ENCODE measurements around the gene MAPRE3. TPM values are rescaled to one million over a fixed set of nuclear protein-coding genes. Genes with fewer than 3 reads are reported as not detected.

Gene MAPRE3
- total RNA-seq, 6 experiments from 2014 or later: 17.0 to 20.4 (median 17.7) TPM

DNA sequence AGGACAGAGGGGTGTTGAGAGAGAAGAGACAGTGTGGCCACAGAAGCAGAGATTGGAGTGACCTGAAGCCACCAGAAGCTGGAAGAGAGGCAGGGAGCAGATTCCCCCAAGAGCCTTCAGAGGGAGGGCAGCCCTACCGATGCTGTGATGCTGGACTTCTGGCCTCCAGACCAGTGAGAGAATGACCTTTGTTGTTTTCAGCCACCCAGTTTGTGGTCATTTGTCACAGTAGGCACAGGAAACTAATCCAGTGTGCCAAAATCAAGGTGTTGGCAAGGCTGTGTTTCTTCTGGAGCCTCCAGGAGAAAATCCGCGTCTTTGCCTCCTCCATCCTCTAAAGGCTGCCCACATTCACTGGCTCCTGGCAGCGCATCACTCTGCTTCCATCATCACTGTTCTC, 15.4 kb downstream of the MAPRE3 start:
- 0 out of 2 replicates have a peak, but pooled peaks cover 4% of the 10 kb centered on the region for H3K36me3 Mint-ChIP-seq (ENCODE audit: low read depth)
- H3K27ac Mint-ChIP-seq: no peak overlapping the region
- TF ChIP-seq, protein P1, sequence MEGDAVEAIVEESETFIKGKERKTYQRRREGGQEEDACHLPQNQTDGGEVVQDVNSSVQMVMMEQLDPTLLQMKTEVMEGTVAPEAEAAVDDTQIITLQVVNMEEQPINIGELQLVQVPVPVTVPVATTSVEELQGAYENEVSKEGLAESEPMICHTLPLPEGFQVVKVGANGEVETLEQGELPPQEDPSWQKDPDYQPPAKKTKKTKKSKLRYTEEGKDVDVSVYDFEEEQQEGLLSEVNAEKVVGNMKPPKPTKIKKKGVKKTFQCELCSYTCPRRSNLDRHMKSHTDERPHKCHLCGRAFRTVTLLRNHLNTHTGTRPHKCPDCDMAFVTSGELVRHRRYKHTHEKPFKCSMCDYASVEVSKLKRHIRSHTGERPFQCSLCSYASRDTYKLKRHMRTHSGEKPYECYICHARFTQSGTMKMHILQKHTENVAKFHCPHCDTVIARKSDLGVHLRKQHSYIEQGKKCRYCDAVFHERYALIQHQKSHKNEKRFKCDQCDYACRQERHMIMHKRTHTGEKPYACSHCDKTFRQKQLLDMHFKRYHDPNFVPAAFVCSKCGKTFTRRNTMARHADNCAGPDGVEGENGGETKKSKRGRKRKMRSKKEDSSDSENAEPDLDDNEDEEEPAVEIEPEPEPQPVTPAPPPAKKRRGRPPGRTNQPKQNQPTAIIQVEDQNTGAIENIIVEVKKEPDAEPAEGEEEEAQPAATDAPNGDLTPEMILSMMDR (IDR thresholded peaks at IDR 0.05): no peak
- no peak overlapping the region for H3K4me3 Mint-ChIP-seq
- no peak for DNase-seq
- peaks cover 34% of the 10 kb centered on the region for H3K4me1 Mint-ChIP-seq (ENCODE audit: low read depth)
- no peaks in the 10 kb centered on the region for H3K9me3 Mint-ChIP-seq
- peaks cover 4% of the 10 kb centered on the region; the same call in 1 of the 2 replicates for H3K27me3 Mint-ChIP-seq (ENCODE audit: insufficient read depth)

DNA sequence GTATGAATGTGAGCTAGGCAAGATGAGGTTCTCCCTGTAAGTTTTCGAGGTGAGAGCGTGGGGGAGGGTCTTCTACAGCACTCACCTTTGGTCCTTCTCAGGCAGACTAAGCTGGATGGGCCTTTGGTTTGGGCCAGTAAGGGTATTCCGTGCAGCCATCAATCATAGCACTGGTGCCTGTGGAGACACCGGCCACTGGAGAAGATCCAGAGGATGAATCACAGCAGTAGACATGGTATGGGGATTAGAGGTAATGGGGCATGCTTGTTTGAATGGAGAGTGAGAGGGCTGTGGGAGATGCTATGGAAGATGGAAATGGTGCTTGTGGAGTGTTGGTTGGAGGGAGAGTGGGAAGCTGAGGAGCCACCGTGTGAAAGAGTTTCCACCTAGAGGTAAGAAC, 16.1 kb downstream of the MAPRE3 start:
- no peaks in the 10 kb centered on the region for H3K9me3 Mint-ChIP-seq
- H3K4me3 Mint-ChIP-seq: no peak overlapping the region

DNA sequence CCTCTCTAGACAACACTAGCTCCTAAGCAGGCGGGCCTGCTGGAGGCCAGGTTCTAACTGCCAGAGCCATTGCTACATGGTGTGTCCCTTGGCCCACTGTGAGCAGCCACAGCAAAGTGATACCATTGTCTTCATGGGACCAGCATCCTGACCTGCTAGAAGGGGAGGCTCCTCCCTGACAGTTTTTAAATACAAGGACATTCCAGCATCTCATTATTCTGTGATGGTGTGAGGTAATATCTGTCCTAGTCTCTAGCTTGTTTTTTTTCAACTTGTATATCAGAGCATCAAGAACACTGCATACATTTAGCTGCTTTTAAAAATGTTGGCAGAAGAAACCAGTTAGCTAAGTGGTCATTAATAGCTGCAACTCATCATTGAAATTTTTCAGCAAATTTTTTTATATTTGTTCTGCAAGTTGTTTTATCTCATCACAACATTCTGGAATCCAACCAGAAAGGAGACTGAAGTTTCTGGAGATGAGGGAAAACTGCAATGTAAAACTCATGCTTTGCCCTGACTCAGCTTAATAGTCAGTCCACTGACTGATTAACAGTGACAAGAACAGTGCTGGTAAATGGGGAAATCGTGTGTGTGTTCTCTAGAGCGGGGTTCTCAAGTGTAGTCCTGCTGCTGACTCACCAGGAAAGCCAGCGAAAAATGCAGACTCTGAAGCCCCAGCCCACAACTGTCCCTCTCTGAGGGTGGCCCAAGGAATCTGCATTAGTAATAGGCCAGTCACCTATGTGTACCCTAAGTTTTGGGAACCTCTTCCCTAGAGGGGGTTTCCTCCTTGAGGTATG, 17.8 kb downstream of the MAPRE3 start:
- DNase-seq: peak; percentile 88
- 0 out of 2 replicates have a peak overlapping the region, but pooled peaks have one; percentile 5 for H3K4me3 Mint-ChIP-seq
- TF ChIP-seq, protein P1 (IDR thresholded peaks at IDR 0.05): no peak
- H3K9me3 Mint-ChIP-seq: no peaks in the 10 kb centered on the region
- peaks cover 34% of the 10 kb centered on the region for H3K4me1 Mint-ChIP-seq (ENCODE audit: low read depth)
- peak overlapping the region; percentile 34 for H3K27ac Mint-ChIP-seq
- H3K27me3 Mint-ChIP-seq (ENCODE audit: insufficient read depth): peaks cover 2% of the 10 kb centered on the region
- 0 out of 2 replicates have a peak, but pooled peaks cover 4% of the 10 kb centered on the region for H3K36me3 Mint-ChIP-seq (ENCODE audit: low read depth)

More for the DNA sequence above, 16.1 kb downstream of the MAPRE3 start:
- Mint-ChIP-seq H3K36me3 (ENCODE audit: low read depth) (0 out of 2 replicates have a peak, but pooled peaks cover 4% of the 10 kb centered on the region), H3K27ac (no peak overlapping the region), H3K4me1 (ENCODE audit: low read depth) (peaks cover 34% of the 10 kb centered on the region), H3K27me3 (ENCODE audit: insufficient read depth) (peaks cover 4% of the 10 kb centered on the region; the same call in 1 of the 2 replicates)
- DNase-seq: no peak
- TF ChIP-seq, protein P1 (IDR thresholded peaks at IDR 0.05): no peak

DNA sequence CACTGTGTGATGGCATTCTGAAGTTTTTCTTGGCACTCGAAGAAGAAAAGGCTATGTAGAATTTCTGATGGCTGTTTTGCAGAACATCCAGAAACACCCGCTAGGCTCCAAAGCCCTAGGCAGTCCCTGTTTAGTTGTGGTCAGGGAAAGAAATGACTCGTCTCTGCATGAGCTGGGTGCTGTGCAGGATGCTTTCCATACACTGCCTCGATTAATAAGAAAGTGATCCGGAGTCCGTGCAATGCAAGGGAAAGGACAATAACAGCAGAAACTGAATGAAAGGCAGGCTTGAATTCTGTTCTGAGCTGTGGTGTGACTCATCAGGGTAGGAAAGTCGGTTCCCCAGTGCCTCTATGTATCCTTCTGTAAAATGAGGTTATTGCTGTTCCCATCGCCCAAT, 18.7 kb downstream of the MAPRE3 start:
- H3K27ac Mint-ChIP-seq: peak overlapping the region; percentile 1; the same call in 1 of the 2 replicates
- H3K4me3 Mint-ChIP-seq: no peak overlapping the region
- TF ChIP-seq, protein P1 (IDR thresholded peaks at IDR 0.05): no peak
- DNase-seq: peak; percentile 28
- 0 out of 2 replicates have a peak, but pooled peaks cover 4% of the 10 kb centered on the region for H3K36me3 Mint-ChIP-seq (ENCODE audit: low read depth)
- H3K9me3 Mint-ChIP-seq: no peaks in the 10 kb centered on the region
- peaks cover 2% of the 10 kb centered on the region for H3K27me3 Mint-ChIP-seq (ENCODE audit: insufficient read depth)
- peaks cover 34% of the 10 kb centered on the region for H3K4me1 Mint-ChIP-seq (ENCODE audit: low read depth)

DNA sequence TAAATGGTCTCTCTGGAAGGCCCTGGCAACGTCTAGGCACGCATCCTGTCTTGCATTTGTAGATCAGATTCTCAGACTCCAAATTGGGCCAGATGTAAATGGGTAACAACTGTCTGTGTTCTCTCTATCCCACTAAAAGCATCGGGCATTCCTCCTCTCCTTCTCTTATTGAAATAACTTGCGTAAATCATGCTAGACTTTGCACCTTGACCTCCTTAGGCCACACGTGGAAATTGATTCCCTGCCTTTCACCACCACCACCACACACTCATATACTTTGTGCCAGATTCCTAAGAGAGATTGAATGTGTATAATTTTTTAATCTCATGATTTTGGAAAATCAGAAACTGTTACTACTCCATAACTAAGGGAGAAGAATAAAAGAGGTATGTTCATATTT, 21.3 kb downstream of the MAPRE3 start:
- Mint-ChIP-seq H3K27me3 (ENCODE audit: insufficient read depth) (peaks cover 2% of the 10 kb centered on the region), H3K4me3 (no peak overlapping the region), H3K4me1 (ENCODE audit: low read depth) (peaks cover 27% of the 10 kb centered on the region), H3K27ac (no peak overlapping the region), H3K36me3 (ENCODE audit: low read depth) (no peaks in the 10 kb centered on the region), H3K9me3 (no peaks in the 10 kb centered on the region)
- DNase-seq: no peak
- TF ChIP-seq, protein P1 (IDR thresholded peaks at IDR 0.05): no peak
